Measurements from ENCODE around the gene CFAP45. TPM values are rescaled to one million over a fixed set of nuclear protein-coding genes. Genes with fewer than 3 reads are reported as not detected.

Gene CFAP45
- total RNA-seq, 2 experiments from 2014 or later, result 2.1 to 2.2 TPM

DNA sequence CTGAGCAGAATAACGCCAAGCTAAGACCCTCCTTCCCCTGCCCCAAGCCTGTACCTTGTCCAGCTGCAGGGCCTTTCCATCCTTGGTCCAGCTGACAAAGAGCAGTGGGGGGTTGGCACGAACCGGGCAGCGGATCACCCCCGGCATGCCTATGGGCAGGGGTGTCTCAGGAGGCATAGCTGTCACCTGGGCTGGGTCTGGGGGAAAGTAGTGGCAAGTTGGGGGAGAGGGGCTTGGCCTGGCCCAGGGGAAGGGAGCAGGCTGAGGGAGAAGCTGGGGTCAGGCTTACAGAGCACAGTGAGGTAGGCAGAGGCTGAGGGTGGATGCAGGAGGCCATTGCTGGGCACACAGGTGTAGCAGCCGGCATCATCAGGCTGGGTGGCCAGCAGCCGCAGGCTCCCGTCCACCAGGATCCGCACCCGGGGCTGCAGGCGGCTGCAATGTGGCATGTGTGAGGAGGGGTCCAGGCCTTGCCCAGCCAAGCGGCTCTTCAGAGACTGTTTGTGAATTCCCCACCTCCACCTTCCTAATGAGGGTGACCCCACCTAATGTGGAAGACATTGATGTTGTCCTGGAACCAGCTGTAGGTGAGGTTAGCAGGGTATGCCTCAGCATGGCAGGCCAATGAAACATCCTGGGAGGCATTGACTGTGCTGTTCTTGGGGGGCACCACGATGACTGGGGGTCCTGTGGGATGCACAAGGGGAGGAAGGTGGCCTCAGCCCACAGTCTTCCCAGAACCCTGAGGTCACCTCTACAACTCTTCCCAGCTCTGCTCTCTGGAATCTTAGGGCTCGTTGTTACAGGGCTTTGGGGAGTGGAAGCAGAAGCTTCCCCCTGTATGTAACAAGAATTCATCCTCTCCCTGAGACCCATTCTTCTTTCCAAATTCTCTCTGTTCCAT lies 34.4 kb upstream of the CFAP45 start:
- no peaks in the 10 kb centered on the region for H3K27me3 Mint-ChIP-seq
- H3K36me3 Mint-ChIP-seq, result no peaks in the 10 kb centered on the region
- H3K4me1 Mint-ChIP-seq (ENCODE audit: low read depth), result peaks cover 6% of the 10 kb centered on the region
- DNase-seq, result no peak
- intact Hi-C loops (cut with micrococcal nuclease), result no loop called here
- POLR2A ChIA-PET, result no interaction called here
- H3K27ac Mint-ChIP-seq, result no peak overlapping the region
- H3K9me3 Mint-ChIP-seq, result no peaks in the 10 kb centered on the region
- H3K4me3 Mint-ChIP-seq, result no peak overlapping the region
- CTCF ChIA-PET, result interaction anchor here (0.7 to 16.2 kb wide), 9 partner anchors 9 to 144 kb away, joined by 3 to 311 read pairs (median 4); partner anchors contain the start of genes SLAMF9 and TAGLN2

DNA sequence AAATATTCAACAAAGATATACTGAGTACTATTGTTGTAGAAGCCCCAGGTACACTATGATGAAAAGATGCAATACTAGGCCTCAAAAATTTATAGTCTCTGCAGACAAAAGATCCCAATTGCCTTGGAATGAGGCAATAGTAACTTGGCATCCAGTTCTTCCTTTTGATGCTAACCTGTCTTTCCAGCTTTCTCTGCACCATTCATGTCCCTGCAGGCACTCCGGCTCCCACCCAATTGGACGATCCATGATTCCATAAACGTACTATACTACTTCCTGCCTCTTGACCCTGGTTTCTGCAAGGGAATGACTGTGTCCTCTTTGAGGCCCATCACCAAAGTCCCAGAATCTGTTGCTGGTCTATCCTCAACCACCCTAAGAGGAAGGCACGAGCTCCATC lies 33.4 kb upstream of the CFAP45 start:
- CTCF ChIA-PET, result interaction anchor here (1.1 to 16.2 kb wide), 5 partner anchors 8 to 145 kb away, joined by 3 to 311 read pairs (median 4); no protein-coding TSS in a partner anchor
- no peaks in the 10 kb centered on the region for H3K27me3 Mint-ChIP-seq

DNA sequence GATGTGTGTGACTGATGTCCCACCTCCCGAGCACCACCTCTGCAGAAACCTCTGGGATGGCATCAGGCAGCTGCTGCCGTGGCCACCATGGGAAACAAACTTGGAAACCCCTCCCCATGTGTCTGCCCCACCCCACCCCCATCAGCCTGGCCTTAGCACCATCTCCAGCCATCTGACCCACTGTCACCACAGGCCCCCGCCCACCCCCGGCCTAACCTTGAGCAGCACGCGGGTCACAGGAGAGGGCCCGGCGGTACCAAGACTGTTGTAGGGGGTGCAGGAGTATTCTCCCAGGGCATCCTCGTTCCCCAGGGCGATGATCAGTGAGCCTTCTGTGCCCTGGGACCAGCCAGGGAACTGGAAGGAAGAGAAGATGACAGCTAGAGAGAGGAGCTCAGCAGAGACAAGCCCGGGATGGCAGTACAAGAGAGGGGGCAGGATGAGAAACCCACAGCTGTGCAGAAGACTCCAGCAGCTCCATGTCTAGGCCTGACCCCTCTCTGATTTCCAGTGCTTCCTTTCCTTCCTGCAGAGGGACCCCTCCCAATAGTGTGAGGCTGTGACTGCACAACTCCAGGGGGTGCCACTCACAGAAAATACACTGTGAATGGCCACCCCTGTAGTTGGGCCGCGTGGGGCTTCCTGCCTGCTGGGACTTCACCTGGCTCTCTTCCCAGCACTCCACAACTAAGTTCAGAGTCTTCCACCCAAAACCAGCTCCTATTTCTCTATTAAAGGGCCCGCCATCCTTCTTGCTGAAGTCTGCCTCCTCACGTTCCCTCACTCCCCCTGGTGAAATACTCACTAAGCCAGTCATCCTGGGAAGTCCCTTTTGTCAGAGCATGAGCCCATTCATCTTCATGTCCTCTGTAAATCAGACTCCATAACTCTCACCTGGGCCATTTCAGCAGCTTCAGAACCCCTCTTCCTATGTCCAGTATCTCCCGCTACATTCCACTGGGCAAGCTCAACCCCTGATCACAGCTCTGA lies 32.6 kb upstream of the CFAP45 start:
- ChIA-PET POLR2A (no interaction called here), CTCF (interaction anchor here (0.9 to 16.2 kb wide), 5 partner anchors 8 to 146 kb away, joined by 3 to 311 read pairs (median 4); no protein-coding TSS in a partner anchor)
- Mint-ChIP-seq H3K36me3 (no peaks in the 10 kb centered on the region), H3K27ac (no peak overlapping the region), H3K27me3 (no peaks in the 10 kb centered on the region), H3K4me3 (no peak overlapping the region), H3K4me1 (ENCODE audit: low read depth) (peaks cover 3% of the 10 kb centered on the region), H3K9me3 (no peaks in the 10 kb centered on the region)
- intact Hi-C loops (cut with micrococcal nuclease), result no loop called here
- no peak for DNase-seq

More for the DNA sequence above, 33.4 kb upstream of the CFAP45 start:
- no peaks in the 10 kb centered on the region for H3K36me3 Mint-ChIP-seq
- no peak for DNase-seq
- no peak overlapping the region for H3K27ac Mint-ChIP-seq
- H3K9me3 Mint-ChIP-seq, result no peaks in the 10 kb centered on the region
- peaks cover 5% of the 10 kb centered on the region for H3K4me1 Mint-ChIP-seq (ENCODE audit: low read depth)
- POLR2A ChIA-PET, result no interaction called here
- H3K4me3 Mint-ChIP-seq, result no peak overlapping the region
- intact Hi-C loops (cut with micrococcal nuclease), result no loop called here

DNA sequence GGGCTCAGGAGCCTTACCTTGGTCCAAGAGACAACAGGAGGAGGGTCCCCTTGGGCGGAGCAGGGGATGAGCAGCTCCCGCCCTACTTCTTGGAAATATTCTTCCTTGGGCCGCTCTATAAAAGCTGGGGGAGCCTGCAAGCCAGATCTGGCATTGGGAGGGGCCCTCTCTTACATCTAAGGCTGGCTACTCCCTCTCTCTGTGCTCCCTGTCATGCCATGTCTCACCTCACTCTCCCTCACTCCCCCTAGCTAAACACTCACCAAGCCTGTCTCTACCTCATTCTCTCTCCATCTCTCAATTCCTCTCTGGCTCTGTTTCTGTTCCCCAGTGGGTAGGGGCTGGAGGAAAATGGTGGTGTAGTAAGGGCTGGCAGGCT lies 31.8 kb upstream of the CFAP45 start:
- Mint-ChIP-seq H3K27me3 (no peaks in the 10 kb centered on the region), H3K36me3 (no peaks in the 10 kb centered on the region), H3K27ac (no peak overlapping the region), H3K4me3 (no peak overlapping the region), H3K4me1 (ENCODE audit: low read depth) (peaks cover 3% of the 10 kb centered on the region), H3K9me3 (no peaks in the 10 kb centered on the region)
- intact Hi-C loops (cut with micrococcal nuclease), result no loop called here
- DNase-seq, result no peak
- ChIA-PET CTCF (interaction anchor here (16.2 kb wide), 1 partner anchor 72 kb away, joined by 311 read pairs; no protein-coding TSS in a partner anchor), POLR2A (no interaction called here)

DNA sequence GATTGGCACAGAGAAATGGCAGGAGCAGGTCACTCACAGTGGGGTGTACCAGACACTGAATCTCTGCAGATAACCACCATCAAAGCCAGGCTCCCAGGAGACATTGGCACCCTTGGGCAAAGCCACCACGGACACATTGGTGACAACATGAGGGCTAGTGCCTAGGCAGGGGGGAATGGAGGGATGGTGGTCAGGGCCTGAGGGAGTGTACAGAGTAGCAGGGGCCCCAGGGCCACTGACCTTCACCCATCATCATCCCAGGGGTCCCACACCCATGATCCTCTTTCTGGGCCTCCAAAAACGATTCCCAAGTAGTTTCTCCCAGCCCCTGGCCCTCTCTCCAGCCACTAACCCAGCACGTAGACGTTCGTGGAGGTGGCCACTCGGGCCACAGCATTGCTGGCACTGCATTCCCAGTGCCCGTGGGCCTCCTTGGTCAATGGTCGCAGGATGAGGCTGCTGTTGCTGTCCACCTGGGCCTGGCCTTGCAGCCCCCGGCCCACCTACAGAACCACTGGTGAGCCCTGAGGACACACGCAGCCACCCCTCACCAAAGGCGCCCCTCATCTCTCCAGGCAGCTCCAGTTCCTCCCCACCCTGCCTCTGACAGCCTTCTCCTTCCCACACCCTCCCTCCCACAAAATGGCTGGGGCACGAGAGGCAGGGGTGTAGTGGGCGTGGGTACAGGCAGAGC lies 31.3 kb upstream of the CFAP45 start:
- POLR2A ChIA-PET, result no interaction called here
- peaks cover 3% of the 10 kb centered on the region for H3K4me1 Mint-ChIP-seq (ENCODE audit: low read depth)
- no peaks in the 10 kb centered on the region for H3K9me3 Mint-ChIP-seq
- no peak overlapping the region for H3K27ac Mint-ChIP-seq
- H3K4me3 Mint-ChIP-seq, result no peak overlapping the region
- no peak for DNase-seq
- no peaks in the 10 kb centered on the region for H3K27me3 Mint-ChIP-seq
- no peaks in the 10 kb centered on the region for H3K36me3 Mint-ChIP-seq
- intact Hi-C loops (cut with micrococcal nuclease), result no loop called here
- CTCF ChIA-PET, result interaction anchor here (16.2 kb wide), 1 partner anchor 73 kb away, joined by 311 read pairs; no protein-coding TSS in a partner anchor

DNA sequence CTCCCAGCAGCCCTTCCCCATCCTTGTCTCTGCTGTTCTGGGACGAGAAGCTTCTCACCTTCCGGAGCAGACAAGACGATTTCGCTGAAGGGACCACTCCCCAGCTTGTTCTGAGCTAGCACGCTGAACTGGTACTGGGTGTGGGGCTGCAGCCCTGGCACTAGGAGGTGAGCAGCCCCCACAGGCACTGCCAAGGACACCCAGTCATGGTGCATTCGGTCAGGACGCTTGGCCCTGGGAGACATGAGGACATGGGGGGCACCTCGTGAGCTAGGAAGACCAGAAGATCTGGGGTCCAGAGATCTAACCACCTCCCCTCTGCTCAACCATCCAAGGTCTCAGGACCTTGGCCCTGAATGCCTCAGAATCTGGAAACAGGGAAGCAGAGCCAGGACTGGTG lies 30.7 kb upstream of the CFAP45 start:
- Mint-ChIP-seq H3K36me3 (no peaks in the 10 kb centered on the region), H3K27me3 (no peaks in the 10 kb centered on the region), H3K27ac (no peak overlapping the region), H3K4me1 (ENCODE audit: low read depth) (peaks cover 6% of the 10 kb centered on the region), H3K9me3 (no peaks in the 10 kb centered on the region), H3K4me3 (no peak overlapping the region)
- POLR2A ChIA-PET, result interaction anchor here (0.6 kb wide), 1 partner anchor 1685 kb away, joined by 4 read pairs; no protein-coding TSS in a partner anchor
- intact Hi-C loops (cut with micrococcal nuclease), result no loop called here
- DNase-seq, result no peak
- CTCF ChIA-PET, result interaction anchor here (16.2 kb wide), 1 partner anchor 73 kb away, joined by 311 read pairs; no protein-coding TSS in a partner anchor

DNA sequence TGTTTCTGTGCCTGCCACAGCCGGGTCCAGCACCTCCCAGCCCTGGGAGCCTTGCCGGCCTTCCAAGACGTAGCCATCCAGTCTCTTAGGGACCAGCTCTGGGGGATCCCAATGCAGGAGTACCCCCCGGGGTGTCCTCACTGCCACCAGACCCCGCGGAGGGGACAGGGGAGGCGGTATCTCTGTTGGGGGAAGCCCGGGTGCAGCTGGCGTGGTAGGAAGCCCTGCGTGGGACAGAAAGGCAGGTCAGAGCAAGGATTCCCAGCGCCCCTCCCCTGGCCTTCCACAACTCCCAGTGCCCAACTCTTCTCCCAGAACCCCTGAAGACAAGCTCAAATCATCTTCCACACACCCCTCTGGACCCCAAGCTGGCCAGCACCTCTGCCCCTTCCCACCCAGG lies 30.3 kb upstream of the CFAP45 start:
- Mint-ChIP-seq H3K4me3 (no peak overlapping the region), H3K9me3 (no peaks in the 10 kb centered on the region), H3K27ac (no peak overlapping the region), H3K27me3 (no peaks in the 10 kb centered on the region), H3K4me1 (ENCODE audit: low read depth) (peaks cover 6% of the 10 kb centered on the region), H3K36me3 (peaks cover 2% of the 10 kb centered on the region)
- no peak for DNase-seq
- ChIA-PET POLR2A (interaction anchor here (0.6 kb wide), 1 partner anchor 1685 kb away, joined by 4 read pairs; no protein-coding TSS in a partner anchor), CTCF (interaction anchor here (16.2 kb wide), 1 partner anchor 74 kb away, joined by 311 read pairs; no protein-coding TSS in a partner anchor)
- intact Hi-C loops (cut with micrococcal nuclease), result no loop called here

DNA sequence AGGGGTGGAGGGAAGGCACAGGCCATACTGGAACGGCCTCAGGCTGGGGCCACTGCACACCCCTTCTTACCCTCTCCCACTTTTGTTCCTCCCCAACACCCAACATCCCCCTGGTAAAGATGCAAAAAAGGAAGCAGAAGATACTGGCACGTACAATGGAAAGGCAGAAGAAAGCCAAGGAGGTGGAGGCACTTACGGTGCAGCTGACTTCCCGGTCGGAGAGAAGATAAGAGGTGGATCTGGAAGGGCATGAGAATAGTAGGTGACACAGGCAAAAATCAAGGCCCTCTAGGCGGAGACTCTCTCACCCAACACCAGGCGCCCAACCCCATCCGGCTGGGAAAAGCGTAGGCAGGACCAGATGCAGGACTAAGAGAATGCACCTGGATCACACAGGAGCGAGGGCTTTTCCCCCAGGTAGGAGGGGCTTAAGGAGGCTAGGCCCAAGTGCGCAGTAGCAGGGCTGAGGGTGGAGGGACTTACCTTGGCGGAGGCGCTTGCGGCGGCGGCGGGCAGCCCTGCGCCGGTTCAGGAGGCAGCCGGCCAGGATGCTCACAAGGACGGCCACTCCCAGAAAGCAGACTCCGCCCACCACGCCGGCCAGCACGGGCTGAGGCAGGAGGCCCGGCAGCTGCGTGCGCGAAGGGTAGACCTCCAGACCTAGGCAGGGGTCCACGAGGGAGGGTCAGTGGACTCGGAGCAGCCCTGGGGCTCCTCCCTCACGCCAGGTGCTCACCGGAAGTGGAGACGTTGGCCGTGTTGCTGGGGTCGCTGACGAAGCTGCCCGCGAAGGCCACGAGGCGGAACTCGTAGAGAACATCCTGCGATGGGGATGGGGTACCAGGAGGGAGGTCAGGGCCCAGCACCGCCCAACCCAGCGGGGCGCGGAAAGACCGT lies 29.4 kb upstream of the CFAP45 start:
- no peak for DNase-seq
- H3K36me3 Mint-ChIP-seq, result peaks cover 3% of the 10 kb centered on the region
- H3K4me3 Mint-ChIP-seq, result no peak overlapping the region
- ChIA-PET CTCF (interaction anchor here (16.2 kb wide), 1 partner anchor 75 kb away, joined by 311 read pairs; no protein-coding TSS in a partner anchor), POLR2A (no interaction called here)
- intact Hi-C loops (cut with micrococcal nuclease), result loop anchor here (10.0 kb wide), 1 partner anchor 715 kb away; the partner anchor contains the start of gene SLAMF1
- H3K27me3 Mint-ChIP-seq, result no peaks in the 10 kb centered on the region
- no peaks in the 10 kb centered on the region for H3K9me3 Mint-ChIP-seq
- no peak overlapping the region for H3K27ac Mint-ChIP-seq
- H3K4me1 Mint-ChIP-seq (ENCODE audit: low read depth), result peaks cover 6% of the 10 kb centered on the region

DNA sequence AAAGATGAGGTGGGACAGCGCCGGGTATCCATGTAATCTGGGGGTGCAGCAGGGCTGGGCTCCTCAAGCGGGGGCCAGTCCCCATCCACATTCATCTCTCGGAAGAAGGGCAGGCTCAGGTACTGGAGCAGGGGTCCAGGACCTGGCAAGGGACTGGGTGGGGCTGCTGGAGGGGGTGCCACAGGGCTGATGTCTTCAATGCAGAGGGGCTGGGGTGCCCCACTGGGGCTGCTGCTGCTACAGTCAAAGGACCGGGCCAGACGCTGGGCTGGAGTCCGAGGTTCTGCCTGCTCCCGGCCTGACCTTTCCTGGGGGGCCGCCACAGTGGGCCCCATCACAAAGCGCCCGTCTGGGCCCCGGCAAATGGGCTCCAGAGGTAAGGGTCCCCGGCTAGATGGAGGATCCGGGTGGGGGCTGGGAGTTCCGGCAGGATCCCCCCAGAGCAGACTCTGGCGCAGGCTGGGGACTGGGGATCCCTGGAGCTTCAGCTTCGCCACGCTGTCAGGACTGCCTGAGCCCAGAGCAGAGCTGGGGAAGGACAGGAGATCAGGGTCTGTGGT lies 28.6 kb upstream of the CFAP45 start:
- POLR2A ChIA-PET, result interaction anchor here (0.6 kb wide), 1 partner anchor 79 kb away, joined by 3 read pairs; no protein-coding TSS in a partner anchor
- CTCF ChIA-PET, result interaction anchor here (16.2 kb wide), 1 partner anchor 75 kb away, joined by 311 read pairs; no protein-coding TSS in a partner anchor
- H3K27me3 Mint-ChIP-seq, result no peaks in the 10 kb centered on the region
- intact Hi-C loops (cut with micrococcal nuclease), result loop anchor here (10.0 kb wide), 1 partner anchor 716 kb away; the partner anchor contains the start of gene SLAMF1
- peaks cover 6% of the 10 kb centered on the region for H3K4me1 Mint-ChIP-seq (ENCODE audit: low read depth)
- DNase-seq, result no peak
- H3K27ac Mint-ChIP-seq, result no peak overlapping the region
- H3K4me3 Mint-ChIP-seq, result no peak overlapping the region
- H3K36me3 Mint-ChIP-seq, result peaks cover 11% of the 10 kb centered on the region
- no peaks in the 10 kb centered on the region for H3K9me3 Mint-ChIP-seq

DNA sequence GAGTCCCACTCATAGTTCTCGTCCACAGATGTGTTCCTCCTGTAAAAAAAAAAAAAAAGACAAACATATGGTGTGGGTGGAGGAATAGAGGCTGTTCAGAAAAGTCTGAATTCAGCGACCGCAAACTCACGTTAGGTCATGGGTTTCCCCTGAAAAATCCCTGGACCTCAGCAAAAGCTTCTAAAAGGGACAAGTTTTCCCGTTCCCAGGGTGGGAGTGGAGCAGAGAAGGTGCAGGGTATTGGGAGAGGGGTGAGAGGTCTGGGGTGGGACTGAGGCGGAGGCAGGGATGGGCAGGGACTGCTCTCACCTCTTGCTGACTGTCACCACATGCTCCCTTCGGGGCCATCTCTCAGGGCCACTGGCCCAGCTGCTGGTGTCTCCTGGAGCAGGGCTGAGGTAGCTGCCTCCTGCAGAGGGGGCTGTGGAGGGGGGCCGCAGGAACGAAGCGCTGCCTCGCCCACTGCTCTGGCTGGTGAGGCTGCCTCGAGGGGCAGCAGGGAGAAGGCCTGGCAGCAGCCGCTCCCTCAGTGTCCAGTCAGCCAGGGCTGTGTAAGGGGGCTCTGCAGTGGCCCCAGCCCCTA lies 28.0 kb upstream of the CFAP45 start:
- ChIA-PET POLR2A (interaction anchor here (0.6 kb wide), 2 partner anchors 80 to 646 kb away, joined by 3 to 7 read pairs; no protein-coding TSS in a partner anchor), CTCF (interaction anchor here (16.2 kb wide), 1 partner anchor 76 kb away, joined by 311 read pairs; no protein-coding TSS in a partner anchor)
- no peaks in the 10 kb centered on the region for H3K9me3 Mint-ChIP-seq
- H3K4me3 Mint-ChIP-seq, result no peak overlapping the region
- no peaks in the 10 kb centered on the region for H3K27me3 Mint-ChIP-seq
- no peak for DNase-seq
- H3K36me3 Mint-ChIP-seq, result peaks cover 17% of the 10 kb centered on the region
- peaks cover 11% of the 10 kb centered on the region for H3K4me1 Mint-ChIP-seq (ENCODE audit: low read depth)
- intact Hi-C loops (cut with micrococcal nuclease), result loop anchor here (10.0 kb wide), 1 partner anchor 717 kb away; the partner anchor contains the start of gene SLAMF1
- no peak overlapping the region for H3K27ac Mint-ChIP-seq
